Brain microvascular endothelial cell (primary cell): ENCODE measurements around the gene STARD5.

Experiments
- DNase-seq: peaks from one replicate; pipeline ENCODE4 v3.0.0-alpha.2; 2020
- H3K27ac ChIP-seq: fragments of 250-450 bp; sonication (Bioruptor Pico); 2 replicates; pipeline ENCODE4 v1.5.1; 2020; ENCODE audit warnings: mild to moderate bottlenecking, moderate library complexity
- H3K27me3 ChIP-seq: fragments of 250-450 bp; sonication (Bioruptor Pico); replicated peaks from 2 replicates; pipeline ENCODE4 v1.5.1; 2020; ENCODE audit warnings: mild to moderate bottlenecking
- H3K36me3 ChIP-seq: fragments of 250-450 bp; sonication (Bioruptor Pico); replicated peaks from 2 replicates; pipeline ENCODE4 v1.5.1; 2020; ENCODE audit warnings: mild to moderate bottlenecking
- H3K4me3 ChIP-seq: 2 replicates; pipeline ENCODE4 v1.5.1; 2011; ENCODE audit warnings: low read depth, mild to moderate bottlenecking, control low read depth, low read length, moderate library complexity
- CTCF ChIP-seq: IDR thresholded peaks from 2 replicates; pipeline ENCODE4 v1.5.1; 2011; ENCODE audit warnings: low read depth, mild to moderate bottlenecking, moderate library complexity, low read length, control low read depth, inconsistent platforms; ENCODE audit errors: missing control alignments
- in situ Hi-C: cut with HindIII; loops from 2 replicates; pipeline ENCODE4 v1.10.0; 2017; ENCODE audit warnings: low sequenced_read_pairs, low pct_ligation_motif_present

The STARD5 gene

DNA sequence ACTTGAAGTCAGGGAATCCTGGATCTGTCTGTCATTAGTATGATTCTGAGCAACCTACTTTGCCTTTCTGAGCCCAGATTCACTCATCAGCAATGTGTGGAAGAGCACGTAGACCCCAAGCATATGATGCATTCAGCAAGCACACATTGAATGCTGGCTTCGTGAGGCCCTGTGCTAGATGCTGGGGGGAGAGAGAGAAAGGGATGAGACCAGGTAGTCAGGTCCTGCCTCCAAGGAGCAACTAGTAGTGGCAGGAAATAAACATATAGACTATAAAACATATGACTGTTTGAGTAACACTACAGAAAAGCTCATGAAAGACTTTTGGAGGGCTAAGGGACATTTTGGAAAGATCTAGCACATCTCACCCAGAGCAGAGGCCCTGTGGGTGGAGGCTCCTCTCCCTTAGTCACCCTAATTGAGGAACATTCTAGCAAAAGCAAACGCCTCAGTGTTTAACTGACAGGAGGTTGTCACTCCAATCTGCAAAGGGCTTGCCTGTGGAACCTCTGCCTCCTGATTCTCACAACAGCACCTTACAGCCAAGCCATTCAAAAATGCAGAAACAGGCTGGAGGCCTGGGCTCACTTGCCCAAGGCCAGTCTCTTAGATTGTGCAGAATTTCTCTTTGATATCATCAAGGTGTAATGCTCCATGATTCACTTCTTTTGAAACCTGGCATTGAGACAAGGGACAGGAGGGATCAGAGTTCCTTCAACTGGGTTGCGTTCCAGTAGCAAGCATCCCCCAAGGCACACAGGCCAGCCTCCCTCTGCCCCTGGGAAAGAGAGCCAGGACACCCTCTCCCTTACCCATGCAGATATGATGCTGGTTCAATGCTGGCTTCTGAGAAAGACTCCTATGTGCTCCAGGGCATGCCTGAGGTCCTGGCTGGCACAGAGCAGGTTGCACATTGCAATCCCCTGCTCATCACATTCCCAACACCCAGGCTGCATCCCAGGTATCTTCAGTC lies 26.1 kb downstream of the STARD5 start:
- no peaks in the 10 kb centered on the region for H3K36me3 ChIP-seq
- no peak for TF ChIP-seq CTCF
- H3K4me3 ChIP-seq, result no peak overlapping the region
- H3K27me3 ChIP-seq, result no peaks in the 10 kb centered on the region
- DNase-seq, result no peak
- H3K27ac ChIP-seq, result no peak overlapping the region
- in situ Hi-C loops, result no loop called here

DNA sequence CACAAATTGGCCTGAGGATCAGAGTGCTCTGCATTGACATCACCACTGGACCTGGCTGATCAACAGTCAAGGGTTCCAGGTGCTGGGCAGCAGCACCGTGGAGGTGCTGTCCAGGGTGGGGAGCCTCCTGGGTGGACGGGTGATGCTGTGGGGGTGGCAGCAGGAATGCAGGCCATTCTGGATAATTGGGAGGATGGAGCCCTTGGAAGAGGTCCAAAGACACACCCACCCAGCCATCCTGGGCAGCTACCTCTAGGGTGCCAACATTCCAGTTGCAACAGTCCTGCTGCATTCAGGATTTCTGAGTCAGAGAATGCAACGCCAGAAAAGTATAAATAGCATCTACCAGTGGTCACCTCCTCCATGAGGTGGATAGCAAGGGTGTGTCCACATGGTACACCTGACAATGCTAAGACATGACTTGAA lies 26.8 kb downstream of the STARD5 start:
- in situ Hi-C loops, result no loop called here
- Histone ChIP-seq H3K27ac (no peak overlapping the region), H3K36me3 (no peaks in the 10 kb centered on the region), H3K27me3 (no peaks in the 10 kb centered on the region), H3K4me3 (no peak overlapping the region)
- no peak for TF ChIP-seq CTCF
- no peak for DNase-seq

DNA sequence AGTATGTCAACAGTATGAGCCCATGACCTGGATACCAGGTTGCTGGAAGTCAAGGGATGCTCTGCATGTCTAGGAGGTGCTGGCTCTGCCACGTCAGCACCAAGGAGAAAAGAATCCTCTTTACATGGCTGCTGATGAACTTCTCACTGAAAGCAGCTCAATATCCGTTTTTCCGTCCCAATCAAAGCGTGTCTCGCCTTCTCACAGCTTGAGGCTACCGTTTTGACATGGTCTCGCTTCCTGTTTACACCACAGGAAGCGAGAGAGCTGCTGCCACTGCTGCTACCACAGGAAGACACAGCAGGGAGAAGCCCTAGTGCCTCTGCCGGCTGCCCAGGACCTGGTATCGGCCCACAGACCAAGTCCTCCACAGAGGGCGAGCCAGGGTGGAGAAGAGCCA lies 27.3 kb downstream of the STARD5 start:
- DNase-seq, result no peak
- no peak for TF ChIP-seq CTCF
- H3K27ac ChIP-seq, result no peak overlapping the region
- in situ Hi-C loops, result no loop called here
- H3K4me3 ChIP-seq, result no peak overlapping the region
- H3K27me3 ChIP-seq, result no peaks in the 10 kb centered on the region
- no peaks in the 10 kb centered on the region for H3K36me3 ChIP-seq

- in situ Hi-C loops, result no loop called here
- Histone ChIP-seq H3K27me3 (no peaks in the 10 kb centered on the region), H3K36me3 (no peaks in the 10 kb centered on the region), H3K4me3 (no peak overlapping the region), H3K27ac (no peak overlapping the region)
- TF ChIP-seq CTCF, result no peak
- no peak for DNase-seq
These were observed 27.8 kb downstream of the STARD5 start for GRCh38 chr15:81296186-81296585.

DNA sequence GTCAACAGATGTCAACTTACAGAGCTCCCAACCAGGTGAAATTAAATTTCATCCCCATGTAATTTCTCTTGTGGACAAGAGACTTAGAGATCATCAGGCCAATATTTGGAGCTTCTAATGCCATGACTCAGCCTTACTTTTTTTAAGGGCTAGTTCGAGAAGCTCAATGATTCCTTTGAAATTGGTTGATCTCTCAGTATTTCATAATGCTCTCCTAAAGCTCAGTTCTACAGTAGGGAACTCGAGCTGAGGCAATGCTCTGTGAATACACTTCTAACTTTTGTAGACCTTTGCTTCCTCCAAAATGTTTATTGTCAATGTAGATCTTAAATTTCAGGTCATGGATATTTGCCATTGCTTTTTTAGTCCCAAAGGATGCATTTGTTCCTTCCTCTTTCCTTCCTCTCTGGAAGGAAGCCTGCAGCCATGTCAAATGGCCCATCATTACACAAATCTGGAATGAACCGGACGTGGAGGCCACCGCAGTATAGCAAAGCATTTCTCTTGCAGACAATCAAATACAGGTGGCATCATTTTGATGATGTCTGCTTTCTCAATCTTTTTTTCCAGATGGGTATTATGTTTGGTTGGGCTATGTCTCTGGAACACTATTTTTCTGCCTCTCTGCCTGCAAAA lies 28.3 kb downstream of the STARD5 start:
- in situ Hi-C loops, result no loop called here
- Histone ChIP-seq H3K27me3 (no peaks in the 10 kb centered on the region), H3K27ac (no peak overlapping the region), H3K4me3 (no peak overlapping the region), H3K36me3 (no peaks in the 10 kb centered on the region)
- DNase-seq, result no peak
- no peak for TF ChIP-seq CTCF
